Fibroblast of lung (primary cell): ENCODE results near the gene CPN1. TPM values are rescaled to one million over a fixed set of nuclear protein-coding genes. Genes with fewer than 3 reads are reported as not detected.

Source experiments
- DNase-seq, 2 donors: peaks; one replicate each; pipeline versions ENCODE4 v3.0.0 to v3.0.0-alpha.2; 2010; ENCODE audit warnings: low read depth in 2 of 2
- H2AFZ ChIP-seq: 2 replicates; pipeline ENCODE4 v1.5.1; 2012; ENCODE audit warnings: low read length, control low read depth, inconsistent platforms
- H3K27ac ChIP-seq: 2 replicates; pipeline ENCODE4 v1.5.1; 2011; ENCODE audit warnings: low read length, control low read depth; ENCODE audit not compliant: insufficient read depth
- H3K27me3 ChIP-seq: 2 replicates; pipeline ENCODE4 v1.5.1; 2011; ENCODE audit warnings: mild to moderate bottlenecking, low read length; ENCODE audit not compliant: control insufficient read depth, insufficient read depth
- H3K36me3 ChIP-seq: 2 replicates; pipeline ENCODE4 v1.5.1; 2011; ENCODE audit warnings: low read length; ENCODE audit not compliant: control insufficient read depth, insufficient read depth
- H3K4me1 ChIP-seq: 2 replicates; pipeline ENCODE4 v1.5.1; 2011; ENCODE audit warnings: low read length; ENCODE audit not compliant: control insufficient read depth, insufficient read depth; ENCODE audit errors: extremely low read depth
- H3K4me2 ChIP-seq: 2 replicates; pipeline ENCODE4 v1.5.1; 2011; ENCODE audit warnings: low read length, control low read depth; ENCODE audit not compliant: insufficient read depth; ENCODE audit errors: extremely low read depth
- H3K4me3 ChIP-seq, 4 experiments: fragments of 200-600 bp in 1 of 4; sonication (generic) in 1 of 4; replicated peaks in 1 of 4; 2 replicates each; pipeline ENCODE4 v1.5.1; 2011 to 2016; ENCODE audit warnings: low read length in 4 of 4, low read depth in 3 of 4, mild to moderate bottlenecking in 3 of 4, control low read depth in 2 of 4, inconsistent platforms in 1 of 4, mixed read lengths in 1 of 4; ENCODE audit not compliant: insufficient read depth in 1 of 4; ENCODE audit errors: control extremely low read depth in 1 of 4
- H3K79me2 ChIP-seq: 2 replicates; pipeline ENCODE4 v1.5.1; 2012; ENCODE audit warnings: mild to moderate bottlenecking, low read length, inconsistent platforms; ENCODE audit not compliant: control insufficient read depth, insufficient read depth
- H3K9ac ChIP-seq: 2 replicates; pipeline ENCODE4 v1.5.1; 2011; ENCODE audit warnings: mild to moderate bottlenecking, low read length, control low read depth; ENCODE audit not compliant: insufficient read depth
- H3K9me3 ChIP-seq: 2 replicates; pipeline ENCODE4 v1.5.1; 2012; ENCODE audit warnings: low read depth, low read length; ENCODE audit not compliant: control insufficient read depth, insufficient read depth
- H4K20me1 ChIP-seq: 2 replicates; pipeline ENCODE4 v1.5.1; 2011; ENCODE audit warnings: low read length; ENCODE audit not compliant: control insufficient read depth, insufficient read depth; ENCODE audit errors: extremely low read depth
- EZH2 ChIP-seq: IDR thresholded peaks from 2 replicates; pipeline ENCODE4 v1.5.1; 2012; ENCODE audit warnings: low read length, control low read depth, mild to moderate bottlenecking; ENCODE audit errors: missing control alignments
- polyA plus RNA-seq, 2 donors: library from polyadenylated mRNA; depleted of rRNA in 1 of 2; stranded (reverse) in 1 of 2; unstranded in 1 of 2; fragments of >200 nt; gene quantifications; 2 replicates each; pipeline ENCODE4 v1.2.1, GENCODE V29; 2011 to 2012; ENCODE audit warnings: missing spikeins in 1 of 2
- total RNA-seq: library from RNA; depleted of rRNA; stranded (reverse); fragments of >200 nt; gene quantifications from 2 replicates; pipeline ENCODE4 v1.2.1, GENCODE V29; 2014
- TF ChIP-seq, protein P1 (sequence below), 2 donors: IDR thresholded peaks in 1 of 2; conservative IDR thresholded peaks in 1 of 2; 1 replicate in 1 of 2; 2 replicates in 1 of 2; pipeline ENCODE4 v1.5.1; 2011 to 2012; ENCODE audit warnings: low read length in 2 of 2, control low read depth in 1 of 2, inconsistent platforms in 1 of 2, low read depth in 1 of 2, mild to moderate bottlenecking in 1 of 2

The CPN1 gene
- total and polyA plus RNA-seq, 2 donors (not counting 1 experiment from before 2014, with no cell fraction given) = not detected

DNA sequence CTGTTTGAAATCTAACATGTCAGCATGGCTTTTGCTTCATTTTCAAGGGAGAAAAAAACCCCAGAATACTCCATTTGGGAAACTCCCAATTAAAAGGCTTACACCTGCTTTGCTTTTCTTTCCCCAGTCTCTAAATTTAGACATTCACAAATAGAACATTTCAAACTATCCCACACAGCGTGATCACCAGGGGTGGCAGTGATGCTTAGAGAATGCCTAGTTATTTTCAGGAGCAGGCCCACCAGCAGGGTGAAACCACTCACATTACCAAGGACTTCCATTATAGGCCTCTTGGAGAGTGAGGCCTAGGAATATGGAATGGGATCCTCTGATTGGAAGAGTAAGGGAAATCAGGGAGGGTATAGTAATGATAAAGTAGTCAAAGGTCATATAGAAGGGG is 14.2 kb downstream of the CPN1 start:
- no peak for DNase-seq
- Histone ChIP-seq H3K9ac (no peak overlapping the region), H3K79me2 (no peaks in the 10 kb centered on the region), H4K20me1 (no peaks in the 10 kb centered on the region), H2AFZ (no peak overlapping the region), H3K4me2 (no peak overlapping the region), H3K27ac (no peak overlapping the region), H3K4me1 (no peaks in the 10 kb centered on the region), H3K27me3 (peaks cover 9% of the 10 kb centered on the region), H3K4me3 (no peak overlapping the region), H3K36me3 (no peaks in the 10 kb centered on the region), H3K9me3 (no peaks in the 10 kb centered on the region)
- TF ChIP-seq EZH2 = no peak
- TF ChIP-seq, protein P1, sequence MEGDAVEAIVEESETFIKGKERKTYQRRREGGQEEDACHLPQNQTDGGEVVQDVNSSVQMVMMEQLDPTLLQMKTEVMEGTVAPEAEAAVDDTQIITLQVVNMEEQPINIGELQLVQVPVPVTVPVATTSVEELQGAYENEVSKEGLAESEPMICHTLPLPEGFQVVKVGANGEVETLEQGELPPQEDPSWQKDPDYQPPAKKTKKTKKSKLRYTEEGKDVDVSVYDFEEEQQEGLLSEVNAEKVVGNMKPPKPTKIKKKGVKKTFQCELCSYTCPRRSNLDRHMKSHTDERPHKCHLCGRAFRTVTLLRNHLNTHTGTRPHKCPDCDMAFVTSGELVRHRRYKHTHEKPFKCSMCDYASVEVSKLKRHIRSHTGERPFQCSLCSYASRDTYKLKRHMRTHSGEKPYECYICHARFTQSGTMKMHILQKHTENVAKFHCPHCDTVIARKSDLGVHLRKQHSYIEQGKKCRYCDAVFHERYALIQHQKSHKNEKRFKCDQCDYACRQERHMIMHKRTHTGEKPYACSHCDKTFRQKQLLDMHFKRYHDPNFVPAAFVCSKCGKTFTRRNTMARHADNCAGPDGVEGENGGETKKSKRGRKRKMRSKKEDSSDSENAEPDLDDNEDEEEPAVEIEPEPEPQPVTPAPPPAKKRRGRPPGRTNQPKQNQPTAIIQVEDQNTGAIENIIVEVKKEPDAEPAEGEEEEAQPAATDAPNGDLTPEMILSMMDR (conservative IDR thresholded peaks at IDR 0.05 in 1 of 2, IDR thresholded peaks at IDR 0.05 in 1 of 2; ENCODE audit: low read depth in 1 of 2, low read length in 2 of 2) = no peak

DNA sequence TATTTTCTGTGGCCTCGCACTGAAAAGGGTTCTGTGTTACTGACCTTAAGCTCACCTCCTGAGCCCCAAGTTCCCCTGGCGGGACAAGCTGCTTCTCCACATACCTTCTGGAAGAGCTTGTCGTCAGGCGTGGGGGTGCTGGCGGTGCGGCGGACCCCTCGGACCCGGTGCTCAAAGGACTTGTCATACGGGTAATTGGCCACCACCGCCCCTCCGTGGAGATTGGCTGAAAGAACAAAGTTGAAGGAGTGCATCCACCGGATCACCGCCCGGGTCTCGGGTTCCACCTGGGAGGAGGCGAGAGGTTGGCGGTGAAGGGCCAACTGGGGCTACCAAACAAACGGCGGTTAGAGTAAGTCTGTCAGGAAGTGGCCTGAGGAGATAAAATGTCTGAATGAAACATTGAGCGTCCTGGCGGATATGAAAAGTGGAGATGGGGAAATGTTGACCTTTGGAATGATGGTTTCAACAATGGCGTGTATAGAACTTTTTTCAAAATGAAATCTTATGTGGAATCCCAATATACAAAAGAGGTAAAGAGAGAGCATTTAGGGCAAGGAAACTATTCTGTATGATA is 16.5 kb downstream of the CPN1 start:
- Histone ChIP-seq H3K9ac (no peak overlapping the region), H3K9me3 (no peaks in the 10 kb centered on the region), H3K27ac (no peak overlapping the region), H4K20me1 (no peaks in the 10 kb centered on the region), H2AFZ (no peak overlapping the region), H3K4me2 (no peak overlapping the region), H3K27me3 (peaks cover 9% of the 10 kb centered on the region), H3K36me3 (no peaks in the 10 kb centered on the region), H3K4me3 (no peak overlapping the region), H3K4me1 (no peaks in the 10 kb centered on the region), H3K79me2 (no peaks in the 10 kb centered on the region)
- DNase-seq = no peak
- TF ChIP-seq, protein P1 (conservative IDR thresholded peaks at IDR 0.05 in 1 of 2, IDR thresholded peaks at IDR 0.05 in 1 of 2; ENCODE audit: low read depth in 1 of 2, low read length in 2 of 2) = no peak
- TF ChIP-seq EZH2 = no peak

DNA sequence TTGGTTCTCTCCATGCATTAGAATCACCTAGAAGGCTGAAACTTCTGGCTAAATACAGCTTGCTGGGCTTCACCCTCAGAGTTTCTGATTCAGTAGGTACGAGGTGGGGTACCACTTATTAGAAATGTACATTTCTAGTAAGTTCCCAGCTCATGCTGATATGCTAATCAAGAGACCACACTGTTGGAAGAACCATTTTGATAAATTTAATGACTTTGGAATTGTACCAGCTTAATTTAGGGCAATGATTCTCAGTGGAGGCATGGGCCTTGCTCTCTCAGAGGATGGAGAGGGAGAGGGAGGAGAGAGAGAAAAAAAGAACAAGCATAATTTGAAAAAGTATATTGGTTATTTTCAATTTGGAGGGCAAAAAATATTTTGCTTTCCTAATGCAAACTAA is 20.3 kb downstream of the CPN1 start:
- H3K4me2 ChIP-seq = no peak overlapping the region
- H2AFZ ChIP-seq = no peak overlapping the region
- TF ChIP-seq EZH2 = no peak
- TF ChIP-seq, protein P1 (conservative IDR thresholded peaks at IDR 0.05 in 1 of 2, IDR thresholded peaks at IDR 0.05 in 1 of 2; ENCODE audit: low read depth in 1 of 2, low read length in 2 of 2) = no peak
- H3K4me3 ChIP-seq = no peak overlapping the region
- H3K9ac ChIP-seq = no peak overlapping the region
- H3K27me3 ChIP-seq = peaks cover 9% of the 10 kb centered on the region
- no peaks in the 10 kb centered on the region for H4K20me1 ChIP-seq
- no peak for DNase-seq
- no peak overlapping the region for H3K27ac ChIP-seq
- H3K79me2 ChIP-seq = no peaks in the 10 kb centered on the region
- no peaks in the 10 kb centered on the region for H3K4me1 ChIP-seq
- no peaks in the 10 kb centered on the region for H3K9me3 ChIP-seq
- no peaks in the 10 kb centered on the region for H3K36me3 ChIP-seq
